Endothelial cell of umbilical vein (primary cell): ENCODE data around the gene SSB. TPM values are rescaled to one million over a fixed set of nuclear protein-coding genes. Genes with fewer than 3 reads are reported as not detected.

ENCODE experiments used
- BruUV-seq: library from RNA; stranded (reverse); fragments of 400-500 nt; replicated peaks from 2 replicates; lab custom pipeline; 2021; lab: Mats Ljungman, UMichigan
- CTCF ChIA-PET: fragments of 300-600, 350-600 bp; sonication (Branson Sonifier 250); formaldehyde crosslinking; loops from one replicate; lab custom pipeline; 2021; ENCODE audit warnings: antibody characterized with exemption, inconsistent platforms; lab: Charles Lee
- POLR2A ChIA-PET: fragments of 300-600, 350-600 bp; sonication (Branson Sonifier 250); formaldehyde crosslinking; loops from one replicate; lab custom pipeline; 2021; ENCODE audit warnings: antibody characterized with exemption, inconsistent platforms; lab: Charles Lee
- DNase-seq: peaks from one replicate; pipeline ENCODE4 v3.0.0-alpha.2; 2011; ENCODE audit warnings: low read depth, low spot score
- FAIRE-seq: peaks from 2 replicates; lab custom pipeline; 2011; peaks lifted over from hg19 to GRCh38; lab: Jason Lieb, UNC
- H2AFZ ChIP-seq: 2 replicates; pipeline ENCODE4 v1.6.0; 2012; ENCODE audit warnings: low read depth, low read length, control low read depth, inconsistent platforms
- H3K27ac ChIP-seq: 2 replicates; pipeline ENCODE4 v1.5.1; 2011; ENCODE audit warnings: low read depth, mild to moderate bottlenecking, control low read depth, low read length, moderate library complexity; ENCODE audit not compliant: insufficient read depth
- H3K27me3 ChIP-seq, 2 experiments: 2 replicates each; pipeline versions ENCODE4 v1.6.0 to v1.6.1; 2011; ENCODE audit warnings: low read length in 2 of 2, mixed read lengths in 1 of 2; ENCODE audit not compliant: control insufficient read depth in 2 of 2, insufficient read depth in 2 of 2
- H3K36me3 ChIP-seq, 2 experiments: 2 replicates in 1 of 2; 3 replicates in 1 of 2; pipeline ENCODE4 v1.5.1; 2011; ENCODE audit warnings: low read length in 2 of 2, mild to moderate bottlenecking in 1 of 2, moderate library complexity in 1 of 2; ENCODE audit not compliant: control insufficient read depth in 2 of 2, insufficient read depth in 2 of 2; ENCODE audit errors: extremely low read depth in 1 of 2
- H3K4me1 ChIP-seq: 3 replicates; pipeline ENCODE4 v1.5.1; 2011; ENCODE audit warnings: mild to moderate bottlenecking, low read length; ENCODE audit not compliant: control insufficient read depth, insufficient read depth; ENCODE audit errors: extremely low read depth
- H3K4me2 ChIP-seq: 2 replicates; pipeline ENCODE4 v1.6.1; 2011; ENCODE audit warnings: low read length, control low read depth, mixed read lengths; ENCODE audit not compliant: insufficient read depth
- H3K4me3 ChIP-seq, 3 experiments: fragments of 200-600 bp in 1 of 3; sonication (generic), shearing (Covaris generic) in 1 of 3; replicated peaks in 1 of 3; 2 replicates each; pipeline ENCODE4 v1.5.1; 2011 to 2016; ENCODE audit warnings: control low read depth in 3 of 3, low read length in 3 of 3, mild to moderate bottlenecking in 2 of 3, inconsistent platforms in 1 of 3, low read depth in 1 of 3, moderate library complexity in 1 of 3; ENCODE audit not compliant: insufficient read depth in 1 of 3
- H3K79me2 ChIP-seq: 2 replicates; pipeline ENCODE4 v1.6.0; 2012; ENCODE audit warnings: low read length, inconsistent platforms; ENCODE audit not compliant: control insufficient read depth, insufficient read depth
- H3K9ac ChIP-seq: replicated peaks from 2 replicates; pipeline ENCODE3; 2011; ENCODE audit warnings: low read length, control low read depth; ENCODE audit not compliant: insufficient read depth; ENCODE audit errors: extremely low read depth
- H3K9me1 ChIP-seq: replicated peaks from 3 replicates; pipeline ENCODE4 v1.6.0; 2011; ENCODE audit warnings: mild to moderate bottlenecking, low read length; ENCODE audit not compliant: control insufficient read depth, insufficient read depth; ENCODE audit errors: extremely low read depth
- H3K9me3 ChIP-seq: replicated peaks from 2 replicates; pipeline ENCODE4 v1.5.1; 2012; ENCODE audit warnings: low read length, inconsistent platforms; ENCODE audit not compliant: control insufficient read depth, insufficient read depth
- H4K20me1 ChIP-seq: replicated peaks from 2 replicates; pipeline ENCODE3; 2011; ENCODE audit warnings: mild to moderate bottlenecking, low read length; ENCODE audit not compliant: control insufficient read depth, insufficient read depth; ENCODE audit errors: extremely low read depth
- EZH2 ChIP-seq: IDR thresholded peaks from 2 replicates; pipeline ENCODE4 v1.6.1; 2012; ENCODE audit warnings: borderline replicate concordance, low read depth, mild to moderate bottlenecking, moderate library complexity, low read length, inconsistent platforms; ENCODE audit not compliant: severe bottlenecking
- FOS ChIP-seq: IDR thresholded peaks from 2 replicates; pipeline ENCODE4 v1.6.1; 2011; ENCODE audit warnings: mild to moderate bottlenecking, low read length, moderate library complexity, borderline replicate concordance; ENCODE audit not compliant: insufficient read depth
- GATA2 ChIP-seq: IDR thresholded peaks from 2 replicates; pipeline ENCODE4 v1.7.0; 2011; ENCODE audit warnings: low read depth, mild to moderate bottlenecking, moderate library complexity, mixed read lengths, low read length; ENCODE audit not compliant: insufficient read length, insufficient read depth
- JUN ChIP-seq: IDR thresholded peaks from 2 replicates; pipeline ENCODE4 v1.6.1; 2011; ENCODE audit warnings: borderline replicate concordance, low read depth; ENCODE audit not compliant: insufficient read length, insufficient read depth
- MYC ChIP-seq: IDR thresholded peaks from one replicate; pipeline ENCODE4 v1.6.1; 2011; ENCODE audit warnings: mild to moderate bottlenecking, low read depth, low read length
- POLR2AphosphoS5 ChIP-seq: IDR thresholded peaks from 2 replicates; pipeline ENCODE4 v1.6.1; 2012; ENCODE audit warnings: low read depth, mild to moderate bottlenecking, control low read depth, low read length, moderate library complexity; ENCODE audit not compliant: insufficient read depth
- dilution Hi-C: fragments of 300-500 bp; cut with MboI; formaldehyde crosslinking; loops from one replicate; pipeline ENCODE4 v1.15.0; 2019; ENCODE audit warnings: low sequenced_read_pairs; ENCODE audit not compliant: extremely low pct_ligation_motif_present
- intact Hi-C: fragments of 100-400 bp; cut with micrococcal nuclease; formaldehyde crosslinking; loops from one replicate; pipeline ENCODE4 v1.10.0; 2022
- polyA plus RNA-seq, 4 experiments: library from polyadenylated mRNA; depleted of rRNA in 3 of 4; stranded (reverse) in 3 of 4; unstranded in 1 of 4; fragments of >200 nt; gene quantifications; 2 replicates each; pipeline versions ENCODE4 v1.2.1 to v1.2.3, GENCODE V29; 2011 to 2012; ENCODE audit warnings: missing spikeins in 1 of 4
- total RNA-seq: library from RNA; stranded (reverse); gene quantifications from 2 replicates; pipeline ENCODE4 v1.2.3, GENCODE V29; 2021
- TF ChIP-seq, protein P1 (sequence below), 2 donors: IDR thresholded peaks; 1 replicate in 1 of 2; 2 replicates in 1 of 2; pipeline ENCODE4 v1.5.1; 2011; ENCODE audit warnings: low read length in 2 of 2, mild to moderate bottlenecking in 2 of 2, moderate library complexity in 2 of 2, control low read depth in 1 of 2, inconsistent platforms in 1 of 2, low read depth in 1 of 2; ENCODE audit not compliant: insufficient read depth in 1 of 2; ENCODE audit errors: extremely low read depth in 1 of 2

The SSB gene
- total and polyA plus RNA-seq, 2 donors (not counting 3 experiments of a cell fraction or from before 2014, with no cell fraction given), result 36.1 to 125 TPM

DNA sequence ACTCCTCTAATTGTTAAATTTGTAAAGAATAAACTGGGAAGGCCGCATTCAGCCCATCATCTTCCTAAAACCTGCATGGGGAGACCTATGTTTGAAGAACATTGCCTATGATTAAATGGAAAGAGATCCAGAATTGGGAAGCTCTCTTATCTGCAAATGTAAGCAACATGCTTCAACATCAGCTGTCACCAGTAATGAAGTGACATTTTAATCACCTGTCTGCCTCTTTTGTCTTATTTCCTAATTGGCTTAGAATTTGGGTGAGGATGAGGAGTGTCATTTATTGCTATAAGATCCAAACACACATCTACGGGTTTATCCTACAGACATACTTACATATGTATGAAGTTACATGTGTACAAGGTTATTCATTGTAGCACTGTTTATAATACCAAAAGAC lies 26.0 kb upstream of the SSB start:
- ChIA-PET CTCF (no interaction called here), POLR2A (no interaction called here)
- no peak overlapping the region for H2AFZ ChIP-seq
- no peak for DNase-seq
- H4K20me1 ChIP-seq, result no peaks in the 10 kb centered on the region
- intact Hi-C loops (no loop called here), dilution Hi-C loops (no loop called here)
- no peak overlapping the region for H3K9ac ChIP-seq
- H3K4me1 ChIP-seq, result no peaks in the 10 kb centered on the region
- TF ChIP-seq GATA2 (no peak), EZH2 (no peak), POLR2AphosphoS5 (no peak), JUN (no peak), MYC (no peak), FOS (no peak)
- TF ChIP-seq, protein P1, sequence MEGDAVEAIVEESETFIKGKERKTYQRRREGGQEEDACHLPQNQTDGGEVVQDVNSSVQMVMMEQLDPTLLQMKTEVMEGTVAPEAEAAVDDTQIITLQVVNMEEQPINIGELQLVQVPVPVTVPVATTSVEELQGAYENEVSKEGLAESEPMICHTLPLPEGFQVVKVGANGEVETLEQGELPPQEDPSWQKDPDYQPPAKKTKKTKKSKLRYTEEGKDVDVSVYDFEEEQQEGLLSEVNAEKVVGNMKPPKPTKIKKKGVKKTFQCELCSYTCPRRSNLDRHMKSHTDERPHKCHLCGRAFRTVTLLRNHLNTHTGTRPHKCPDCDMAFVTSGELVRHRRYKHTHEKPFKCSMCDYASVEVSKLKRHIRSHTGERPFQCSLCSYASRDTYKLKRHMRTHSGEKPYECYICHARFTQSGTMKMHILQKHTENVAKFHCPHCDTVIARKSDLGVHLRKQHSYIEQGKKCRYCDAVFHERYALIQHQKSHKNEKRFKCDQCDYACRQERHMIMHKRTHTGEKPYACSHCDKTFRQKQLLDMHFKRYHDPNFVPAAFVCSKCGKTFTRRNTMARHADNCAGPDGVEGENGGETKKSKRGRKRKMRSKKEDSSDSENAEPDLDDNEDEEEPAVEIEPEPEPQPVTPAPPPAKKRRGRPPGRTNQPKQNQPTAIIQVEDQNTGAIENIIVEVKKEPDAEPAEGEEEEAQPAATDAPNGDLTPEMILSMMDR (IDR thresholded peaks at IDR 0.05; ENCODE audit: extremely low read depth in 1 of 2, insufficient read depth in 1 of 2, low read depth in 1 of 2, low read length in 2 of 2), result no peak
- FAIRE-seq, result no peak
- H3K4me2 ChIP-seq, result no peak overlapping the region
- H3K79me2 ChIP-seq, result no peaks in the 10 kb centered on the region
- BruUV-seq, result no TSS peak
- H3K9me1 ChIP-seq, result no peaks in the 10 kb centered on the region
- H3K27ac ChIP-seq, result no peak overlapping the region
- H3K27me3 ChIP-seq, result peaks cover 0 to 13% of the 10 kb centered on the region in 2 experiments
- no peaks in the 10 kb centered on the region for H3K9me3 ChIP-seq
- no peak overlapping the region for H3K4me3 ChIP-seq
- H3K36me3 ChIP-seq, result no peaks in the 10 kb centered on the region
